PC-9 (cell line): Measurements from ENCODE around the gene TMPRSS11E. TPM values are rescaled to one million over a fixed set of nuclear protein-coding genes. Genes with fewer than 3 reads are reported as not detected.

Source experiments
- BruUV-seq: library from RNA; stranded (reverse); fragments of 400-500 nt; replicated peaks from 2 replicates; lab custom pipeline; 2021; lab: Mats Ljungman, UMichigan
- CTCF ChIA-PET: fragments of 300-600 bp; sonication (Branson Sonifier 250); formaldehyde crosslinking; loops from one replicate; lab custom pipeline; 2022; ENCODE audit warnings: antibody characterized with exemption; lab: Charles Lee
- POLR2A ChIA-PET: fragments of 300-600 bp; sonication (Branson Sonifier 250); formaldehyde crosslinking; loops from one replicate; lab custom pipeline; 2022; ENCODE audit warnings: antibody characterized with exemption; ENCODE audit not compliant: unreplicated experiment; lab: Charles Lee
- DNase-seq, 2 experiments: peaks; one replicate each; pipeline versions ENCODE4 v3.0.0 to v3.0.0-alpha.2; 2015 to 2022; ENCODE audit warnings: mixed read lengths in 1 of 2
- H2AFZ ChIP-seq: fragments of 200-600 bp; sonication (generic); 2 replicates; pipeline ENCODE4 v1.8.1; 2017; ENCODE audit warnings: antibody characterized with exemption
- H3F3A ChIP-seq: fragments of 200-600 bp; sonication (generic); 2 replicates; pipeline ENCODE4 v1.8.1; 2017; ENCODE audit warnings: antibody characterized with exemption, mild to moderate bottlenecking, low read depth; ENCODE audit not compliant: insufficient read depth
- H3K27ac ChIP-seq: fragments of 200-600 bp; sonication (generic); 2 replicates; pipeline ENCODE4 v1.6.1; 2016; ENCODE audit warnings: mixed run types
- H3K27me3 ChIP-seq: fragments of 200-600 bp; sonication (generic); 2 replicates; pipeline ENCODE4 v1.6.1; 2016; ENCODE audit warnings: low read depth, mixed run types; ENCODE audit not compliant: insufficient read depth
- H3K36me3 ChIP-seq: fragments of 200-600 bp; sonication (generic); 2 replicates; pipeline ENCODE4 v1.6.1; 2016; ENCODE audit warnings: low read depth, mixed run types
- H3K4me1 ChIP-seq: fragments of 200-600 bp; sonication (generic); replicated peaks from 2 replicates; pipeline ENCODE4 v1.6.1; 2016; ENCODE audit warnings: mixed run types; ENCODE audit not compliant: insufficient read depth
- H3K4me2 ChIP-seq: fragments of 200-600 bp; sonication (generic); 2 replicates; pipeline ENCODE4 v1.6.1; 2017; ENCODE audit warnings: mixed run types
- H3K4me3 ChIP-seq: fragments of 200-600 bp; sonication (generic); 2 replicates; pipeline ENCODE4 v1.6.1; 2016; ENCODE audit warnings: mixed run types
- H3K79me2 ChIP-seq: fragments of 200-600 bp; sonication (generic); 2 replicates; pipeline ENCODE4 v1.6.1; 2017; ENCODE audit warnings: low read depth, mixed run types
- H3K9me2 ChIP-seq: fragments of 200-600 bp; sonication (generic); 2 replicates; pipeline ENCODE4 v1.8.1; 2017; ENCODE audit warnings: mild to moderate bottlenecking; ENCODE audit not compliant: insufficient read depth
- H3K9me3 ChIP-seq: fragments of 200-600 bp; sonication (generic); 2 replicates; pipeline ENCODE4 v1.8.1; 2016; ENCODE audit warnings: low read depth; ENCODE audit not compliant: insufficient read depth
- H4K20me1 ChIP-seq: fragments of 200-600 bp; sonication (generic); 2 replicates; pipeline ENCODE4 v1.8.1; 2017; ENCODE audit not compliant: insufficient read depth
- CTCF ChIP-seq: fragments of 200-600 bp; sonication (generic); conservative IDR thresholded peaks from 2 replicates; pipeline ENCODE4 v1.6.1; 2017; ENCODE audit warnings: mixed run types, antibody characterized with exemption, mild to moderate bottlenecking, moderate library complexity
- EZH2 ChIP-seq: fragments of 200-600 bp; sonication (generic); IDR thresholded peaks from 2 replicates; pipeline ENCODE4 v1.8.0; 2017; ENCODE audit warnings: antibody characterized with exemption, low read depth
- intact Hi-C: fragments of 100-400 bp; cut with micrococcal nuclease; formaldehyde crosslinking; loops from one replicate; pipeline ENCODE4 v1.10.0; 2022; ENCODE audit not compliant: unreplicated experiment
- total RNA-seq: library from RNA; stranded (reverse); gene quantifications from 2 replicates; pipeline ENCODE4 v1.2.3, GENCODE V29; 2021

Gene TMPRSS11E
- total RNA-seq, 1 experiment from 2014 or later: not detected

GRCh38 chr4:68469482-68469881 is 22.2 kb downstream of the TMPRSS11E start:
- Histone ChIP-seq H4K20me1 (no peaks in the 10 kb centered on the region), H3K4me1 (no peaks in the 10 kb centered on the region), H3K9me3 (no peaks in the 10 kb centered on the region), H2AFZ (no peak overlapping the region), H3K4me3 (no peak overlapping the region), H3K79me2 (no peaks in the 10 kb centered on the region), H3K36me3 (no peaks in the 10 kb centered on the region), H3K4me2 (no peak overlapping the region), H3K27me3 (no peaks in the 10 kb centered on the region), H3K9me2 (no peaks in the 10 kb centered on the region), H3K27ac (no peak overlapping the region), H3F3A (no peaks in the 10 kb centered on the region)
- BruUV-seq: no TSS peak
- TF ChIP-seq EZH2 (no peak), CTCF (no peak)
- intact Hi-C loops: no loop called here
- ChIA-PET CTCF (no interaction called here), POLR2A (no interaction called here)
- no peak for DNase-seq

- Histone ChIP-seq H3K9me3 (no peaks in the 10 kb centered on the region), H3K9me2 (no peaks in the 10 kb centered on the region), H3K27ac (no peak overlapping the region), H3K79me2 (no peaks in the 10 kb centered on the region), H3K36me3 (no peaks in the 10 kb centered on the region), H4K20me1 (no peaks in the 10 kb centered on the region), H3F3A (no peaks in the 10 kb centered on the region), H3K4me1 (no peaks in the 10 kb centered on the region), H2AFZ (no peak overlapping the region), H3K4me2 (no peak overlapping the region), H3K27me3 (no peaks in the 10 kb centered on the region), H3K4me3 (no peak overlapping the region)
- TF ChIP-seq CTCF (no peak), EZH2 (no peak)
- intact Hi-C loops: no loop called here
- BruUV-seq: no TSS peak
- POLR2A ChIA-PET: no interaction called here
- CTCF ChIA-PET: no interaction called here
- DNase-seq: no peak
Observed at GRCh38 chr4:68476191-68476590, 28.9 kb downstream of the TMPRSS11E start.

GRCh38 chr4:68489338-68489737 is 42.1 kb downstream of the TMPRSS11E start:
- no peaks in the 10 kb centered on the region for H4K20me1 ChIP-seq
- H3K4me2 ChIP-seq: no peak overlapping the region
- H3K27ac ChIP-seq: no peak overlapping the region
- BruUV-seq: no TSS peak
- TF ChIP-seq CTCF: no peak
- no peak for TF ChIP-seq EZH2
- no peaks in the 10 kb centered on the region for H3K27me3 ChIP-seq
- ChIA-PET CTCF (no interaction called here), POLR2A (no interaction called here)
- H3F3A ChIP-seq: no peaks in the 10 kb centered on the region
- H2AFZ ChIP-seq: no peak overlapping the region
- DNase-seq: no peak
- no peak overlapping the region for H3K4me3 ChIP-seq
- H3K79me2 ChIP-seq: no peaks in the 10 kb centered on the region
- no peaks in the 10 kb centered on the region for H3K9me2 ChIP-seq
- H3K9me3 ChIP-seq: no peaks in the 10 kb centered on the region
- no peaks in the 10 kb centered on the region for H3K4me1 ChIP-seq
- intact Hi-C loops: no loop called here
- H3K36me3 ChIP-seq: no peaks in the 10 kb centered on the region
